Measurements from ENCODE around the gene DERL3. TPM values are rescaled to one million over a fixed set of nuclear protein-coding genes. Genes with fewer than 3 reads are reported as not detected.

DERL3 gene
- total and polyA plus RNA-seq, 2 experiments from 2014 or later, result 13.6 to 19.5 TPM

GRCh38 chr22:23816156-23816976 lies 22.4 kb downstream of the DERL3 start:
- Histone ChIP-seq H3K4me1 (ENCODE audit: insufficient read depth) (no peaks in the 10 kb centered on the region), H3K79me2 (replicated peaks; ENCODE audit: insufficient read depth) (no peaks in the 10 kb centered on the region), H3K4me2 (no peak overlapping the region), H3K4me3 (no peak overlapping the region), H3K27ac (ENCODE audit: low read depth) (no peak overlapping the region), H3K9me2 (ENCODE audit: insufficient read depth) (0 out of 2 replicates have a peak, but pooled peaks cover 4% of the 10 kb centered on the region), H4K20me1 (replicated peaks; ENCODE audit: insufficient read depth) (no peaks in the 10 kb centered on the region; the same call in 1 of the 2 replicates), H3K27me3 (ENCODE audit: insufficient read depth) (no peaks in the 10 kb centered on the region), H3K36me3 (ENCODE audit: insufficient read depth) (peaks cover 45% of the 10 kb centered on the region), H2AFZ (no peak overlapping the region), H3F3A (replicated peaks; ENCODE audit: low read depth) (no peaks in the 10 kb centered on the region)
- TF ChIP-seq CTCF (conservative IDR thresholded peaks at IDR 0.05; ENCODE audit: low read depth in 2 of 2) (no peak), ZNF331 (CRISPR knock-in tag; IDR thresholded peaks at IDR 0.05; ENCODE audit: low read depth) (no peak), ZNF462 (CRISPR knock-in tag; IDR thresholded peaks at IDR 0.05) (no peak), ZNF114 (CRISPR knock-in tag; IDR thresholded peaks at IDR 0.05) (no peak), POLR2AphosphoS5 (IDR thresholded peaks at IDR 0.05; ENCODE audit: low read depth) (no peak), JUNB (IDR thresholded peaks at IDR 0.05; ENCODE audit: unreplicated experiment) (no peak), CREB1 (CRISPR knock-in tag; IDR thresholded peaks at IDR 0.05; ENCODE audit: low read depth) (no peak)
- H3K27me3 Mint-ChIP-seq (ENCODE audit: insufficient read depth, low read depth, poor library complexity), result peaks cover 14% of the 10 kb centered on the region
- no peaks in the 10 kb centered on the region; the same call in 2 of the 3 replicates for H3K9me3 Mint-ChIP-seq
- H3K36me3 Mint-ChIP-seq (ENCODE audit: low read depth), result peaks cover 92% of the 10 kb centered on the region
- H3K4me3 Mint-ChIP-seq, result no peak overlapping the region
- H3K4me1 Mint-ChIP-seq, result peaks cover 9% of the 10 kb centered on the region; the same call in 2 of the 3 replicates
- no peak for DNase-seq (ENCODE audit: low spot score)
- H3K27ac Mint-ChIP-seq, result no peak overlapping the region
- no peak for ATAC-seq

All from GM23338 (cell line).